ENCODE results near the gene MGAT5B.

- TF ChIP-seq CTCF (conservative IDR thresholded peaks at IDR 0.05 in 1 of 2, IDR thresholded peaks at IDR 0.05 in 1 of 2; ENCODE audit: low read depth in 1 of 2, low read length in 2 of 2) = no peak
- TF ChIP-seq EZH2 (IDR thresholded peaks at IDR 0.05; ENCODE audit: low read length, missing control alignments) = no peak
These were observed 98.4 kb downstream of the MGAT5B start for GRCh38 chr17:76966486-76967181.

Measured in fibroblast of lung (primary cell).